Heart left ventricle (tissue), 16 donors: ENCODE data around the gene PTK7. TPM values are rescaled to one million over a fixed set of nuclear protein-coding genes. Genes with fewer than 3 reads are reported as not detected.

Experiments used
- ATAC-seq, 4 donors: fragments of 200-7000 bp; cut with Tn5 transposase; one replicate each; pipeline ENCODE4 v1.9.1; 2020 to 2022; ENCODE audit warnings: moderate library complexity in 4 of 4, mild to moderate bottlenecking in 3 of 4, moderate number of reproducible peaks in 1 of 4
- DNase-seq, 5 donors: peaks; one replicate each; pipeline ENCODE4 v3.0.0-alpha.2; 2020
- H3K27ac ChIP-seq, 12 donors: fragments of 200-600 bp; sonication (generic) in 4 of 12; one replicate each; pipeline versions ENCODE4 v1.5.0 to v1.8.0; 2016 to 2022; ENCODE audit warnings: mild to moderate bottlenecking in 2 of 12
- H3K27me3 ChIP-seq, 9 donors: fragments of 200-600 bp; sonication (generic) in 2 of 9; one replicate each; pipeline versions ENCODE4 v1.5.1 to v1.8.0; 2016 to 2022; ENCODE audit warnings: mild to moderate bottlenecking in 3 of 9
- H3K36me3 ChIP-seq, 9 donors: fragments of 200-600 bp; sonication (generic) in 2 of 9; one replicate each; pipeline versions ENCODE4 v1.5.0 to v1.8.0; 2018 to 2022; ENCODE audit warnings: mild to moderate bottlenecking in 2 of 9
- H3K4me1 ChIP-seq, 12 donors: fragments of 200-600 bp; sonication (generic) in 4 of 12; one replicate each; pipeline versions ENCODE4 v1.5.0 to v1.8.0; 2016 to 2022; ENCODE audit warnings: mild to moderate bottlenecking in 3 of 12
- H3K4me3 ChIP-seq, 12 donors: fragments of 200-600 bp; sonication (generic) in 4 of 12; one replicate each; pipeline versions ENCODE4 v1.5.0 to v1.8.0; 2017 to 2022; ENCODE audit warnings: mild to moderate bottlenecking in 9 of 12, moderate library complexity in 4 of 12
- H3K9me3 ChIP-seq, 12 donors: fragments of 200-600 bp; sonication (generic) in 4 of 12; one replicate each; pipeline versions ENCODE4 v1.5.0 to v1.8.0; 2016 to 2022; ENCODE audit warnings: mild to moderate bottlenecking in 1 of 12
- POLR2A ChIP-seq, 2 donors: fragments of 450-650 bp; IDR thresholded peaks; one replicate each; pipeline ENCODE4 v1.6.1; 2017; ENCODE audit warnings: antibody characterized with exemption in 2 of 2, mild to moderate bottlenecking in 2 of 2, moderate library complexity in 2 of 2
- WGBS, 4 donors: extraction: QIAGEN DNeasy Blood & Tissue Kit in 2 of 4; methylation state at CpG; one replicate each; pipeline versions ENCODE4 v1.1.5 to v1.1.7; 2013 to 2018; 5-methylcytosine and 5-hydroxymethylcytosine counted together
- intact Hi-C, 10 donors: fragments of 100-400 bp; cut with DNase I; formaldehyde crosslinking; loops; one replicate each; pipeline versions ENCODE4 v1.11.1 to v1.14.2; 2022
- polyA plus RNA-seq, 2 donors: library from polyadenylated mRNA; stranded (reverse); fragments of 200-250 nt; gene quantifications; one replicate each; pipeline ENCODE4 v1.2.3, GENCODE V29; 2013
- total RNA-seq, 9 donors: library from RNA; depleted of rRNA in 2 of 9; stranded (reverse); fragments of >200 nt in 2 of 9; fragmentation: NEBNext Ultra II Directional in 3 of 9; extraction: Animal tissue kit (Norgen Biotek cat#: 25700) in 3 of 9; gene quantifications; one replicate each; pipeline versions ENCODE4 v1.1.0 to v1.2.4, GENCODE V29; 2016 to 2023
- TF ChIP-seq, protein P1 (sequence below), 12 donors: fragments of 200-600 bp; sonication (generic) in 4 of 12; IDR thresholded peaks; one replicate each; pipeline versions ENCODE4 v1.5.0 to v1.8.0; 2018 to 2022; ENCODE audit warnings: antibody characterized with exemption in 12 of 12, mild to moderate bottlenecking in 5 of 12
- donor health status: ischemic (EF 13 %, LVEDD 7.1; RV severe dilation, severe dysfunction).
- donor health status: healthy with polysubstance abuse.
- donor health status: DM: no; HTN: yes; CAD: no.
- donor health status: DM: no; HTN: no; CAD: no.
- donor health status: ischemic (EF 25% LVEDD 6.9; RV normal size, moderate dysfunction).
- donor health status: ischemic (EF 25% LVEDD 5.7; RV mildly dilated, moderate dysfunction).
- donor health status: healthy.
- donor health status: DM: yes; HTN: yes; CAD: no.
- donor health status: ischemic (EF 35%, LVEDD 5.7; RV mildly dilated, moderate dysfunction).
- donor health status: nonischemic (EF 11% LVEDD 7.7; RV severe dilation, severe dysfunction).
- donor health status: DM: yes; HTN: yes; CAD: no.
- donor health status: PGD.
- donor health status: ischemic (EF 29% LVEDD 5.4; RV normal size, mild dysfunction).
- donor health status: nonischemic (EF 23%, LVEDD 6.1; RV moderate dilation, normal function).

Gene PTK7
- total and polyA plus RNA-seq, 11 donors, result 1.4 to 10.4 (median 1.9) TPM

DNA sequence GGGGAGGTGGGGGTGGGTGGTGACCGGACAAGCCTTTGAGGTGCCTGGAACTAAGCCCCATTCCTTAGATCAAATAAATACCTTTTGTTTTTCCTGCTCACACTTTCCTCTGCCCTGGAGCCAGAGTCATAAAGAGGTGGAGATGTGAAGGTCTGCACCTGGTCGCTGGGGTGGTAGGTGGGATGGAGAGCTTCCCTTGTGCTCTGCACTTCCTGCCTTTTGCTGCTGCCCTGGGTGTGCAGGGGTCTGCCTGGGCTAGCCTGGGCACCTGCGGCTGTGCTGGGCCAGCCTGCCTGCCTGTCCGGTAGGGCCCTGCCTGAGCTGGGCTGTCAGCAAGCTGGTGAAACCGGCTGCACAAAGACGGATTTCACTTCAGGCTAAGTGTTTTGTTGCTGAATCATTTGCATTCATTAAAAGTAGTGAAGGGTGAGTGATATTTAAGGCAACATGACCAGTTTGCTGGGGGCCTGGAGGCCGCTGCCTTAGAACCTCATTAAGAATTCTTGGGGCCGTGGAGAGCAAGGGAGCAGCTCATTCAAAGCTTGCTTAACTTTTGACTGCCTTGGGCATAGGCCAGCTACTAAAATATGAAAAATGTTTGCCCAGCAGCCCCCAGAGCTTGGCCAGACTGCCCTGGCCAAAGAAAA, 20.5 kb downstream of the PTK7 start:
- TF ChIP-seq, protein P1, sequence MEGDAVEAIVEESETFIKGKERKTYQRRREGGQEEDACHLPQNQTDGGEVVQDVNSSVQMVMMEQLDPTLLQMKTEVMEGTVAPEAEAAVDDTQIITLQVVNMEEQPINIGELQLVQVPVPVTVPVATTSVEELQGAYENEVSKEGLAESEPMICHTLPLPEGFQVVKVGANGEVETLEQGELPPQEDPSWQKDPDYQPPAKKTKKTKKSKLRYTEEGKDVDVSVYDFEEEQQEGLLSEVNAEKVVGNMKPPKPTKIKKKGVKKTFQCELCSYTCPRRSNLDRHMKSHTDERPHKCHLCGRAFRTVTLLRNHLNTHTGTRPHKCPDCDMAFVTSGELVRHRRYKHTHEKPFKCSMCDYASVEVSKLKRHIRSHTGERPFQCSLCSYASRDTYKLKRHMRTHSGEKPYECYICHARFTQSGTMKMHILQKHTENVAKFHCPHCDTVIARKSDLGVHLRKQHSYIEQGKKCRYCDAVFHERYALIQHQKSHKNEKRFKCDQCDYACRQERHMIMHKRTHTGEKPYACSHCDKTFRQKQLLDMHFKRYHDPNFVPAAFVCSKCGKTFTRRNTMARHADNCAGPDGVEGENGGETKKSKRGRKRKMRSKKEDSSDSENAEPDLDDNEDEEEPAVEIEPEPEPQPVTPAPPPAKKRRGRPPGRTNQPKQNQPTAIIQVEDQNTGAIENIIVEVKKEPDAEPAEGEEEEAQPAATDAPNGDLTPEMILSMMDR (IDR thresholded peaks at IDR 0.05), result no peak
- TF ChIP-seq POLR2A (IDR thresholded peaks at IDR 0.05), result no peak
- Histone ChIP-seq H3K27me3 (no peaks in the 10 kb centered on the region), H3K36me3 (no peaks in the 10 kb centered on the region), H3K9me3 (no peaks in the 10 kb centered on the region), H3K4me3 (no peak overlapping the region), H3K27ac (no peak overlapping the region), H3K4me1 (peaks cover 0 to 20% (median 3%) of the 10 kb centered on the region in 12 donors)
- WGBS, 4 donors, result 60 to 69% (median 65%) methylated on average over 7 to 8 of the region's 8 CpGs
- intact Hi-C loops, result no loop called here
- DNase-seq (no peak), ATAC-seq (peak in 1 of 4 donors; percentile 27)

DNA sequence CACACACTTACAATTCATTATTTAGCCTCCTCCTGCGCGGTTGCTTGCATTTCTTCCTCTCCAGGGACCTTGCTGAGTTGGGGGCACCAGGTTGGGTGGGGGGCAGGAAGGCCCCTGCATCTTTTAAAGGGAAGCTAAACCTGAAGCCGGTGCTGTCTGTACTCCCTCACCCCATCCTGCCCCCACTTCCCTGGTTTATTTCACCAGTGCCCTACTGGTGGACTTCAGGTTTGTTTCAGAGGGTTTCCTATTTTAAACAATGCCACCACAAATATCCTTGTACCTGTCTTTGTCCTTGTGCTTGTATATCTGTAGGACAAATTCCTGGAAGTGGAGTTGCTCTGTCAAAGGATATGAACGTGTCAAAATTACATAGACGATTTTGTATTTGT, 21.0 kb downstream of the PTK7 start:
- TF ChIP-seq, protein P1 (IDR thresholded peaks at IDR 0.05), result no peak
- no peak for TF ChIP-seq POLR2A (IDR thresholded peaks at IDR 0.05)
- H3K36me3 ChIP-seq, result no peaks in the 10 kb centered on the region
- no peaks in the 10 kb centered on the region for H3K9me3 ChIP-seq
- ATAC-seq (no peak), DNase-seq (no peak)
- WGBS, 4 donors, result 24 to 44% (median 35%) methylated on average over 5 of the region's 5 CpGs
- H3K27me3 ChIP-seq, result no peaks in the 10 kb centered on the region
- H3K27ac ChIP-seq, result no peak overlapping the region
- no peak overlapping the region for H3K4me3 ChIP-seq
- H3K4me1 ChIP-seq, result peaks cover 0 to 20% (median 3%) of the 10 kb centered on the region in 12 donors
- intact Hi-C loops, result no loop called here

DNA sequence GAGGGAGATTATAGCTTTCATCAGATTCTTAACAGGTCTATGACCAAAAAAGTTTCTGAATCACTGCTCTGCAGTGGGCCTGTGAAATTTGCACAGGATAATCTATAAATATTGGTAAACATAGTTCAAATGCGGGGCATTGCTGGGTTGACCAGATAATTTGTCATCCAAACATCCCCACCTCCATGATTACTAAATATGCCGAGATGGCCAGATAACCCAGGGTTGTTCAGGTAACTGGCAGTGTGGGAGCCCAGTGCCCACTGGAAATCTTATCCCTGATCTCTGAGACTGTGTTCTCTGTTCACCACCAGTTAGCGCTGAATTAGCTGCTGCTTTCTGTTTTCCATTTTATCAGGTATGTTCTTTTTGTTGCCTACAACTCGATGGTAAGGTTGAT, 21.4 kb downstream of the PTK7 start:
- H3K4me1 ChIP-seq, result peaks cover 0 to 20% (median 3%) of the 10 kb centered on the region in 12 donors
- WGBS, 4 donors, result 81 to 89% (median 87%) methylated on average over 4 of the region's 4 CpGs
- no peaks in the 10 kb centered on the region for H3K9me3 ChIP-seq
- intact Hi-C loops, result no loop called here
- H3K27ac ChIP-seq, result no peak overlapping the region
- no peak overlapping the region for H3K4me3 ChIP-seq
- no peak for DNase-seq
- TF ChIP-seq, protein P1 (IDR thresholded peaks at IDR 0.05), result no peak
- no peak for TF ChIP-seq POLR2A (IDR thresholded peaks at IDR 0.05)
- no peak for ATAC-seq
- no peaks in the 10 kb centered on the region for H3K27me3 ChIP-seq
- no peaks in the 10 kb centered on the region for H3K36me3 ChIP-seq

DNA sequence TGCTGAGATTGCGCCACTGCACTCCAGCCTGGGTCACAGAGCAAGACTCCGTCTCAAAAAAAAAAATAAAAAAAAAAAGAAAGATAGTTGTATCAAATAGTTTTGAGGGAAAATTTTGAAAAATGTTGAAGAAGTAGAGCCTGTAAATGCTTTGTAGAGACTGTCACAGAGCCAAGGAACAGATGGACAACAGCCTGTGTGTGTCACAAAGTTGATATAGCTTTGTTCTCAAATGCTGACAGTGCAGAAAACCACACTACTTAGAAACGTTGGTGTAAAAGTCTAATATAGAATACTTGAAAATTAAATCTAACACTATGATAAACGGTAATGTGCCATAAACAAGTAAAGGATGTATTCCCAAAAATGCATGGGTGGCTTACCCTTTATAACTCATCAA, 25.4 kb downstream of the PTK7 start:
- DNase-seq (no peak), ATAC-seq (no peak)
- intact Hi-C loops, result no loop called here
- Histone ChIP-seq H3K4me3 (no peak overlapping the region), H3K9me3 (no peaks in the 10 kb centered on the region), H3K36me3 (no peaks in the 10 kb centered on the region), H3K27me3 (no peaks in the 10 kb centered on the region), H3K4me1 (peaks cover 0 to 10% (median 2%) of the 10 kb centered on the region in 12 donors), H3K27ac (no peak overlapping the region)
- TF ChIP-seq POLR2A (IDR thresholded peaks at IDR 0.05), result no peak
- TF ChIP-seq, protein P1 (IDR thresholded peaks at IDR 0.05), result no peak
- 72 to 74% (median 74%) methylated on average over 4 of the region's 4 CpGs for WGBS, 4 donors
